ENCODE data around the gene GRIFIN. TPM values are rescaled to one million over a fixed set of nuclear protein-coding genes. Genes with fewer than 3 reads are reported as not detected.
A peak's percentile ranks its signal among the peaks of the same experiment; 100 is the strongest.

The GRIFIN gene
- total RNA-seq, 1 donor from 2014 or later: not detected

DNA sequence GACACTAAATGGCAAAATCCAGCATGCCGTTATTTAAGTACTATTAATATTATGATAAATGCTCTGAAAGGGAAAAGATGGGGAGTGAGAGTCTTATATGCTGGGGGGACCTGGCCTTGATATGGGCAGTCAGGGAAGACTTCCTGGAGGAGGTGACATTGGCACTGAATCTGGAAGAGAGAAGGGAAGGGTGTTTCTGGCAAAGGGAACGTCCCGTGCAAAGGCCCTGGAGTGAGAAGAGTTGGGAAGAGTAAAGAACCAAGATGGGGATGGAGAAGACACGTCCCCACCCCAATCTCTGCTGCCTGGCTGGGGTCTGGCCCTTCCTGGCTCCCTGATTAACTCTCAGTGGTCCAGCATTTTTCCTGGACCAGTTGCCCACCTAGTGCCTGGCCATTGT is 5.0 kb upstream of the GRIFIN start:
- Histone ChIP-seq H3K9ac (ENCODE audit: low read depth in 1 of 3, low read length in 3 of 3) (no peak overlapping the region), H3K4me1 (ENCODE audit: control insufficient read depth in 3 of 3, insufficient read depth in 3 of 3, low read length in 3 of 3) (peaks cover 16 to 26% (median 26%) of the 10 kb centered on the region in 3 donors), H3K4me3 (ENCODE audit: low read length in 3 of 3) (no peak overlapping the region), H3K9me3 (ENCODE audit: control insufficient read depth in 3 of 3, low read length in 3 of 3) (no peaks in the 10 kb centered on the region), H3K27me3 (ENCODE audit: control insufficient read depth in 3 of 3, insufficient read depth in 3 of 3, low read length in 3 of 3) (peaks cover 32 to 54% (median 35%) of the 10 kb centered on the region in 3 donors), H3K27ac (ENCODE audit: low read depth, low read length) (no peak overlapping the region), H3K36me3 (ENCODE audit: control insufficient read depth in 3 of 3, insufficient read depth in 3 of 3, low read length in 3 of 3) (no peaks in the 10 kb centered on the region)

DNA sequence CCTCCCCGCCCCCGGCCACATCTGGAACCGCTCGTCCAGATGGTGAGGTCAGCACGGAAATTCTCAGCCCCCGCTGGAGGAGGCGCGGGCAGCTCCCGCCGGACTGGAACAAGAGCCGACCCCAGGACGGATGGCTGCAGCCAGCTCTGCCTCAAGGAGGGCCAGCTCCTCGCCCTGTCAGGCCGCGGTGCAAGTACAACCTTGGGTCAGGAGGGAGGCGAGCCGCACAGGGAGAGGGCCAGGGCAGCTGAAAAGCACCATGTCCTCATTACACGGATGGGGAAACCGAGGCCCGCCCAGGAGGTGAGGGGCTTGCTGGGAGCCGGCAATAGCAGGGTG is 3.8 kb upstream of the GRIFIN start:
- H3K4me1 ChIP-seq (ENCODE audit: control insufficient read depth in 3 of 3, insufficient read depth in 3 of 3, low read length in 3 of 3): peaks cover 16 to 26% (median 26%) of the 10 kb centered on the region in 3 donors
- H3K27me3 ChIP-seq (ENCODE audit: control insufficient read depth in 3 of 3, insufficient read depth in 3 of 3, low read length in 3 of 3): peaks cover 32 to 57% (median 35%) of the 10 kb centered on the region in 3 donors
- H3K4me3 ChIP-seq (ENCODE audit: low read length in 3 of 3): no peak overlapping the region
- no peak overlapping the region for H3K27ac ChIP-seq (ENCODE audit: low read depth, low read length)
- H3K9me3 ChIP-seq (ENCODE audit: control insufficient read depth in 3 of 3, low read length in 3 of 3): no peaks in the 10 kb centered on the region
- H3K36me3 ChIP-seq (ENCODE audit: control insufficient read depth in 3 of 3, insufficient read depth in 3 of 3, low read length in 3 of 3): no peaks in the 10 kb centered on the region
- no peak overlapping the region for H3K9ac ChIP-seq (ENCODE audit: low read depth in 1 of 3, low read length in 3 of 3)

DNA sequence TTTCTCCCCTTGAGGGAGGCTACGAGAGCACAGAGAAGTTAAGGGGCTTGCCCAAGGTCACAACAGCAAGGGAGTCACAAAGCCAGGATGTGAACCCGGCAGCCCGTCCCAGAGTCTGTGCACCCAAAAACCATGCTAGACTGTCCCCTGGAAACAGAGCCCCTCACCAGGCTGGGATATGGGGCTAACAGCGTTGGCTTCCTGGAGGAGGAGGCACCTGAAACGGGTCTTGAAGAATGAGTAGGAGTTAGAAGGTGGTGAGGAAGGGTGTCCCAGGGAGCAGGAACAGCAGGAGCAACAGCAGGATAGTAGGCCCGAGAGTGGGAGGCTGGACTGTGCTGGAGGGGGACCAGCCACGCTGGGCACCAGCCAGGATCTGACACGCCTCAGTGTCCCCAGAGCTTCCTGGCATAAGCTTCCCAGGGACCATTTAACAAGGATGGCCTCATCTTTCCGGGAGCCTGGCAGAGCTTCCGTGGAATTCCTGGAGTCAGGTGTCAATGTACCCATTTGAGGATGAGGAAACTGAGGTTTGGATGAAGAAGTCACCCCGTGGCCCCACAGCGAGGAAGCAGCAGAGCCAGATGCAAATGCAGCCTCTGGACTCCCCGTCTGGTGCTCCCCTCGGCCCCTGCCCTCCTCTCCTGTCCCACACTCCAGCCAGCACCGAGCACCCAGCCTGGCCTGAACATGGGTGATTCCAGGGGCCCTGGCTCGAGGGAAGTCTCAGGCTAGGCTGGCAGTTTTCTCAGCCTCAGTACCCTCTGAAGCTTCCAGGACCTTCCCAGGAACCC is 3.3 kb upstream of the GRIFIN start:
- peak overlapping the region in 1 of 3 donors; percentile 38 for H3K4me3 ChIP-seq (ENCODE audit: low read length in 3 of 3)
- H3K27me3 ChIP-seq (ENCODE audit: control insufficient read depth in 3 of 3, insufficient read depth in 3 of 3, low read length in 3 of 3): peaks cover 32 to 57% (median 35%) of the 10 kb centered on the region in 3 donors
- no peaks in the 10 kb centered on the region for H3K9me3 ChIP-seq (ENCODE audit: control insufficient read depth in 3 of 3, low read length in 3 of 3)
- peaks cover 16 to 26% (median 26%) of the 10 kb centered on the region in 3 donors for H3K4me1 ChIP-seq (ENCODE audit: control insufficient read depth in 3 of 3, insufficient read depth in 3 of 3, low read length in 3 of 3)
- peak overlapping the region in 1 of 3 donors; percentile 6 for H3K9ac ChIP-seq (ENCODE audit: low read depth in 1 of 3, low read length in 3 of 3)
- H3K36me3 ChIP-seq (ENCODE audit: control insufficient read depth in 3 of 3, insufficient read depth in 3 of 3, low read length in 3 of 3): no peaks in the 10 kb centered on the region
- H3K27ac ChIP-seq (ENCODE audit: low read depth, low read length): no peak overlapping the region

DNA sequence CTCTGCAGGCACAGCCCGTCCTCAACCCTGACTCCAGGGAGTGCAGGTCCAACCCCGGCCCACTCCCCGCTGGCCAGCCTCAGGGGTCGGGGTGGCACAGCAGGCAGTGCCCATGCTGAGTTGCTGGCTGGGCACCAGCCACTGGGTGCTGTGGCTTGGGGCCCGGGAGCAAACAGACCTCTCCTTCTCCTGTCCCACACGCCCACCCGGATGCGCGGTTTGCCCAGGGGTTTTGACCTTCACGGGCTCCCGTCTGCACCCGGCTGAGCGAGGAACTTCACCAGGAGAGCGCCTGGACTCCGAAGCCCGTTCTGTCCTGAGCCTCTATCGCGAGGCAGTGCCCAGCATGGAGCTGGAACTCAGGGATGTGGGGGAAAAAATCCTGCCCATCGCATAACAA is 2.6 kb upstream of the GRIFIN start:
- Histone ChIP-seq H3K9me3 (ENCODE audit: control insufficient read depth in 3 of 3, low read length in 3 of 3) (no peaks in the 10 kb centered on the region), H3K4me1 (ENCODE audit: control insufficient read depth in 3 of 3, insufficient read depth in 3 of 3, low read length in 3 of 3) (peaks cover 16 to 26% (median 26%) of the 10 kb centered on the region in 3 donors), H3K27me3 (ENCODE audit: control insufficient read depth in 3 of 3, insufficient read depth in 3 of 3, low read length in 3 of 3) (peaks cover 32 to 57% (median 35%) of the 10 kb centered on the region in 3 donors), H3K4me3 (ENCODE audit: low read length in 3 of 3) (peak overlapping the region in 2 of 3 donors; percentile 38 to 41), H3K36me3 (ENCODE audit: control insufficient read depth in 3 of 3, insufficient read depth in 3 of 3, low read length in 3 of 3) (no peaks in the 10 kb centered on the region), H3K27ac (ENCODE audit: low read depth, low read length) (no peak overlapping the region), H3K9ac (ENCODE audit: low read depth in 1 of 3, low read length in 3 of 3) (peak overlapping the region in 2 of 3 donors; percentile 14 to 57)

DNA sequence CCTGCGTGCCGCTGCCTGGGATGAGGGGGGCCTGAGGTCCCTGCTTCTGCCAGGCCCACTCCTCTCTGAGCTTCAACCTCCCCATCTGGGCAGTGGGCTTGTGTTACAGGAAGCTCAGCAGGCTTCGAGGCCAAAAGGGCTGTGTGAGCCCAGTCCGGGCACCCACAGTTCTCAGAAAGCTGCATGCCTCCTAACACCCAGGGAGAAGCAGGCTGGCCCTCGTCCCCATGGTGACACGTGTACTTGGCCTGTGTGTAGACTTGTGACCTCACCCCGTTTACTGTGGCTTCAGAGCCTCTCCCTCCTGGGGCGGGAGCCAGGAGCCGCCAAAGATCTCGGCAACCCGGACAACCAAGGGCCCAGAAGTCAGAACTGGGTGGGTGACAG is 2.2 kb upstream of the GRIFIN start:
- Histone ChIP-seq H3K4me3 (ENCODE audit: low read length in 3 of 3) (peak overlapping the region in 1 of 3 donors; percentile 41), H3K36me3 (ENCODE audit: control insufficient read depth in 3 of 3, insufficient read depth in 3 of 3, low read length in 3 of 3) (no peaks in the 10 kb centered on the region), H3K9ac (ENCODE audit: low read depth in 1 of 3, low read length in 3 of 3) (peak overlapping the region in 2 of 3 donors; percentile 14 to 57), H3K27me3 (ENCODE audit: control insufficient read depth in 3 of 3, insufficient read depth in 3 of 3, low read length in 3 of 3) (peaks cover 32 to 57% (median 35%) of the 10 kb centered on the region in 3 donors), H3K27ac (ENCODE audit: low read depth, low read length) (no peak overlapping the region), H3K4me1 (ENCODE audit: control insufficient read depth in 3 of 3, insufficient read depth in 3 of 3, low read length in 3 of 3) (peaks cover 16 to 26% (median 24%) of the 10 kb centered on the region in 3 donors), H3K9me3 (ENCODE audit: control insufficient read depth in 3 of 3, low read length in 3 of 3) (no peaks in the 10 kb centered on the region)

DNA sequence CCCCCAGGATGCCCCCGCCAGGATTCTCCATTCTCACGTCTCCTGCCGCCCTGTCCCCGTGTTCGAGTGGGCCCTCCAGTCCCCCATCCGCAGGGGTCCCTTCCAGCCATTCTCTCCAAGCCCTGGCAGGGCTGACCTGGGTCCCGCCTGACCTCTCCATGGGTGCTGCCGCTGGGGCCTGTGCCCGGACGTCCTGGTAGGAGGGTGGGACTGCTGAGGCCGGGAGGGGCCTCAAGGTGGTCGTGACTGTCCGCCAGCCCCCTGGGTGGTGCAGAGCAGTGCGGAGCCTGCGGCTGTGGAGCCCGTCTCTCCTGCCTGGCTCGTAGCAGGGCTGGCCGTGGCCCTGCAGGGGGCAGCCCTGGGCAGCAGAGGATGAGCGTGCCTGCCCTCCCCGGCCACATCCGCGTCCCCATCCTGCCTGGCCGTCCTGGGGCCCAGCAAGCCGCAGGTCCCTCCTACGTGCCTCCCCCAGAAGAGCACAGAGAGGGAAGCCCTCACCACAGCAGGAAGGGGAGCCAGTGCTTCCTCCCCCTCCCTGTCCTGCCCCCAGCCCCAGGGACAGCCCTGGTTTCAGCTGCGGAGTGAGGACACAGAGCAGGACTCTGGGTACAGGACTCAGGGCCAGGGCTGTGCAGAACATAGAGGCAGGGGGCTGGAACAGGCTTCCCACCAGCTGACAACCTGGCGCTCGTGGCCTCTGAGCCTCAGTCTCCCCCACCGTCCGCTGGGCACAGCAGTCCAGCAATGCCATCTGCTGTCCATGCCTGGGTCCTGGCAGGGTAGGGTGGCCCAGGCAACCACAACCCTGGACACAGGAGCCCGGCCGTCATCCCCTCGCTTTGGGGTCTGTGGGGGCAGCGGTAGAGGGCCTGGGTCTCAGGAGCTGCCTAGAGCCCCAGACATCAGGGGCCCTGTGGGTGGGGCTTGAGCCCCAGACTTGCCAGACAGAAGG is 1.5 kb upstream of the GRIFIN start:
- no peak overlapping the region for H3K27ac ChIP-seq (ENCODE audit: low read depth, low read length)
- peak overlapping the region in 1 of 3 donors; percentile 57 for H3K9ac ChIP-seq (ENCODE audit: low read depth in 1 of 3, low read length in 3 of 3)
- no peaks in the 10 kb centered on the region for H3K36me3 ChIP-seq (ENCODE audit: control insufficient read depth in 3 of 3, insufficient read depth in 3 of 3, low read length in 3 of 3)
- no peaks in the 10 kb centered on the region for H3K9me3 ChIP-seq (ENCODE audit: control insufficient read depth in 3 of 3, low read length in 3 of 3)
- H3K4me1 ChIP-seq (ENCODE audit: control insufficient read depth in 3 of 3, insufficient read depth in 3 of 3, low read length in 3 of 3): peaks cover 16 to 26% (median 24%) of the 10 kb centered on the region in 3 donors
- H3K27me3 ChIP-seq (ENCODE audit: control insufficient read depth in 3 of 3, insufficient read depth in 3 of 3, low read length in 3 of 3): peaks cover 32 to 57% (median 35%) of the 10 kb centered on the region in 3 donors
- H3K4me3 ChIP-seq (ENCODE audit: low read length in 3 of 3): peak overlapping the region in 1 of 3 donors; percentile 27

DNA sequence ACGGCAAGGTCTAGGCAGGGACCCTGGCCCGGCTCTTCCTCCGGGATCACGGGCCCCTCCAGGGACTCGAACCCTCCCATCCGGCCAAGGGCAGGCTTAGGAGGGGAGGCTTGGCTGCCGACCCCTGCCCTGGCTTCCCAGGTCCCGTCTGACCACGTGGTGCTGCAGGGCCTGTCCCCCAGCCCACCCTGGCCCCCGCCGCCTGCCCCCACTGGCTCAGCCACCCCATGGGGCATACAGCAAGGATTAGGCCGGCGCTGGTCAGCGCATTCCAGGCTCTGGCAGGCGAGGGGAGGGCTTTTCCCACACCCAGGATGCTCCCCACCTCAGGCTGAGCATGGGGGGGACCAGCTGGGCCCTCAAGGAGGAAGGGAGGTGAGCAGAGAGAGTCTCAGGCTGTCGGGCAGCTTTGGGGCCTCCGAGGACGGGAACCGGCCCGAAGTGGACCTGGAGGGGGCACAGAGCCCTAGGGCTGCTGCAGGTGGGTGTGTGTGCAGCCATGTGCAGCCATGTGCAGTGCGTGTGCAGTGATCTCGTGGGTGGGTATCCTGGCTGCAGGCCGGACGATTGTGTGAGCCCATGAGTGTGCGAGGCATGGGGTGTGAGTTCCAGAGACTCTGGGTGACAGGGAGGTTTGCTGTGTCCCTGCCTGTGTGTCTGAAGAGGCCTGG is 713 bp upstream of the GRIFIN start:
- Histone ChIP-seq H3K27ac (ENCODE audit: low read depth, low read length) (no peak overlapping the region), H3K4me3 (ENCODE audit: low read length in 3 of 3) (no peak overlapping the region), H3K4me1 (ENCODE audit: control insufficient read depth in 3 of 3, insufficient read depth in 3 of 3, low read length in 3 of 3) (peaks cover 16 to 26% (median 24%) of the 10 kb centered on the region in 3 donors), H3K9me3 (ENCODE audit: control insufficient read depth in 3 of 3, low read length in 3 of 3) (no peaks in the 10 kb centered on the region), H3K9ac (ENCODE audit: low read depth in 1 of 3, low read length in 3 of 3) (no peak overlapping the region), H3K27me3 (ENCODE audit: control insufficient read depth in 3 of 3, insufficient read depth in 3 of 3, low read length in 3 of 3) (peaks cover 32 to 50% (median 35%) of the 10 kb centered on the region in 3 donors), H3K36me3 (ENCODE audit: control insufficient read depth in 3 of 3, insufficient read depth in 3 of 3, low read length in 3 of 3) (no peaks in the 10 kb centered on the region)

DNA sequence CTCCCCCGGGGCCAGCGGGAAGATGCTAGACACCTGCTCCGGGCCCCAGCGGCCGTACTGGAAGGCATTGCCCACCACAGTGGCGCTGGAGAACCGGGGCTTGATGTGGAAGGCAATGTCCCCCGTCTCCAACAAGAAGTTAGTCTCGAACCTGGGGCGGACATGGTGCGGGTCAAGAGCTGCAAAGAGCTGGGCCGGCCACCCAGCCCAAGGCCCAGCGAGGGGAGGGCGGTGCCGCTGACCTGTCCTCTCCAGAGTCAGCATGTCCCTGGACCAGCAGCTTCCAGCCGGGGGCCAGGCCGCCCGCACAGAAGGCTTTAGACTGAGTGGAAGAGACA is 551 bp downstream of the GRIFIN start:
- Histone ChIP-seq H3K9ac (ENCODE audit: low read depth in 1 of 3, low read length in 3 of 3) (no peak overlapping the region), H3K36me3 (ENCODE audit: control insufficient read depth in 3 of 3, insufficient read depth in 3 of 3, low read length in 3 of 3) (no peaks in the 10 kb centered on the region), H3K27me3 (ENCODE audit: control insufficient read depth in 3 of 3, insufficient read depth in 3 of 3, low read length in 3 of 3) (peaks cover 35 to 47% (median 36%) of the 10 kb centered on the region in 3 donors), H3K4me1 (ENCODE audit: control insufficient read depth in 3 of 3, insufficient read depth in 3 of 3, low read length in 3 of 3) (peaks cover 16 to 26% (median 24%) of the 10 kb centered on the region in 3 donors), H3K9me3 (ENCODE audit: control insufficient read depth in 3 of 3, low read length in 3 of 3) (no peaks in the 10 kb centered on the region), H3K4me3 (ENCODE audit: low read length in 3 of 3) (no peak overlapping the region), H3K27ac (ENCODE audit: low read depth, low read length) (no peak overlapping the region)

DNA sequence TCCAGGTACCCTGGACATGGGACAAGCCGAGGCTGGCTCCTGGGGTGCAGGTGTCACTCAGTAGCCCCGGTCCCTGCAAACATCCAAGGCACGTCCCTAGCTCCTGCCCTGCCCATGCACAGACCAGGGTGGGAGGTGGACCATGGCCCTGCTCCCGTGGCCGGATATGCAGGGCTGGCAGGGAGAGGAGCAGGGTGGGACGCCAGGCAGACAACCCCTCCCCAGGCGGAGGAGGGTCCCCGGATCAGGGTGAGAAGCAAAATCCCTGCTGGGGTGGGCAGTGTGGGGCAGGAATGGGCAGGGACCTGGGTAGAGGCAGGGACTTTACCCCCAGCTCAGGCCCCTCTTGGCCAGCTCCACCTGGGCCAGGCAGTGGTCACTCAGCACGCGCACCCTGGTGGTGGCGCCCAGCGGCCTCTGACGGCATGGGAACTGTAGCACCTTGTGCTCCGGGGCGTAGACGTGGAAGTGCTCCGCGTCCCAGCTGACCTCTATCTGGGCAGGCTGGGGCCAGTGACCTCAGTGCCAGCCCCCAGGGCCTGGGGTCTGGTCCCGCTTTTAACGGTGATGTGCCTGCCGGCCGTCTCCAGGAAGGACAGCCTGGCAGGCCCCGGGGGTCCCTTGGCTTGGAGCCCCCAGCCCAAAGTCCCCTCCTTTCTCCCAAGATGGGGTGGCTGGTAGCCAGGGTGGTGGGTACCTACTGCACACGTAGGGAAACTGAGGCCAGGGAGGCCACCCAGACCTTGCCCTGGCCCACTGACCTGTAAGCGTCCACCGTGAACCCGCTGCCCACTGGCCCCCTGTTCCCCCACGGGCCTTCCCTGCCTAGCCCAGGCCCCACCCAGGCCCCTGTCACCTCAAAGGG is 1.2 kb downstream of the GRIFIN start:
- no peak overlapping the region for H3K27ac ChIP-seq (ENCODE audit: low read depth, low read length)
- H3K27me3 ChIP-seq (ENCODE audit: control insufficient read depth in 3 of 3, insufficient read depth in 3 of 3, low read length in 3 of 3): peaks cover 31 to 47% (median 31%) of the 10 kb centered on the region in 3 donors
- H3K9ac ChIP-seq (ENCODE audit: low read depth in 1 of 3, low read length in 3 of 3): no peak overlapping the region
- no peak overlapping the region for H3K4me3 ChIP-seq (ENCODE audit: low read length in 3 of 3)
- peaks cover 16 to 26% (median 22%) of the 10 kb centered on the region in 3 donors for H3K4me1 ChIP-seq (ENCODE audit: control insufficient read depth in 3 of 3, insufficient read depth in 3 of 3, low read length in 3 of 3)
- no peaks in the 10 kb centered on the region for H3K36me3 ChIP-seq (ENCODE audit: control insufficient read depth in 3 of 3, insufficient read depth in 3 of 3, low read length in 3 of 3)
- H3K9me3 ChIP-seq (ENCODE audit: control insufficient read depth in 3 of 3, low read length in 3 of 3): no peaks in the 10 kb centered on the region

Measured in skeletal muscle tissue (tissue), 4 donors.